ENCODE data around the gene ERC2.

- TF ChIP-seq CTCF (IDR thresholded peaks at IDR 0.05) (no peak), POLR2A (IDR thresholded peaks at IDR 0.05) (no peak), POLR2AphosphoS5 (IDR thresholded peaks at IDR 0.05) (no peak), EP300 (IDR thresholded peaks at IDR 0.05) (no peak)
Measured at GRCh38 chr3:55701997-55702396, 766.3 kb downstream of the ERC2 start.
